HG03175 (cell line): ENCODE measurements around the gene ZFP90.
A peak's percentile ranks its signal among the peaks of the same experiment; 100 is the strongest.
"Not testable (repeated sequence)": the region's sequence is repeated elsewhere in the genome, so short reads cannot be mapped to it uniquely, and the experiment has no call there.

Source experiments
- ATAC-seq: cut with Tn5 transposase; IDR thresholded peaks from one replicate; pipeline ENCODE4 v1.9.1; 2021; ENCODE audit warnings: mild to moderate bottlenecking, moderate library complexity; ENCODE audit not compliant: unreplicated experiment

ZFP90 gene

DNA sequence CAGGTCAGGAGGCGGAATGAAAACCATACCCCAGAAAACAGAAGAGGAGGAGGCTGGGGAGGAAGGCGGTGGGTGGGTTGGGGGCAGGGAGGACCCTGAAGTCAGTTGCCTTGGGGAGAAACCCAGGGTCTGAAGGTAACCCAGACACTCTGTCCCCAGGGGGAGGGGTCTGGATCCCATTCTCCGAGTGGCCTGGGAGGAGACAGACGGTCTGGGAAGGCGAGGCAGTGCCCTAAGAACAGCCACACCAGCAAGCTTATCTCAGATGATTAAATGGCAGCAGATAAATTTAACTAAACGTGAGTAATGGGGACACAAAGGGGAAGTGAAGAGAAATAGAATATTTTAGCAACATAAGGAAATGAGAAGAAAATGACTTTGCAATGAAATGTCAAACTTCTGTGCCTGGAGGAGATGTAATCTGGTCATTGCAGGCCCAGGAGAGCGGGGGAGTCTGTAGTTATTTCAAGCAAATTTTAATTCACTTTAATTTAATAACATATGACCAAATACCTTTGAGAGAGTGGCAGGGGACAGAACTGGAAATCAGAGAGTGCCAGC is 21.4 kb upstream of the ZFP90 start:
- ATAC-seq = no peak

DNA sequence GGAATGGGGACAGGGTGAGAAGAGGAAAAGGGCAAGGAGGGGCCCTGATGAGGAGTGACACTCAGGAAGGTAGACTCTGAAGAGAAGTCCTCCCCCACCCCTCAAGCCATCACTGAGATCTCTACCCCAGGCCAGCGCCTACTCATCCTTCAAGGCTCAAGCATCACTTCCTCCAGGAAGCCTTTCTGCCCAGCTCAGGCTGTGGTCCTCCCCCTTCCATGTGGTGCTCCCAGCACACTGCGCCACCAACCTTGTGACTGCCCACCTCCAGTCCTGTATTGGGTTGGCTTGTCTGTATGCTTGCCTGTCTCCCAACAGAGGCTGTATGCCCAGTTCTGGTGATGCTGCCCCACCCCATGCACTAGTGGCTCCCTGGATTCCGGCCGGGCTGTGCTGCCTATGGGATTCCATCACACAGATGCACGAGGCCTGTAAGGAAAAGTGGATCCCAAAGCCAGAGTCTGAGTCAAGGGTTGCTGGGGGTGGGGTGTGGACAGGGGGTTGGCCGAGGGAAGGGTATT is 19.8 kb upstream of the ZFP90 start:
- no peak for ATAC-seq

DNA sequence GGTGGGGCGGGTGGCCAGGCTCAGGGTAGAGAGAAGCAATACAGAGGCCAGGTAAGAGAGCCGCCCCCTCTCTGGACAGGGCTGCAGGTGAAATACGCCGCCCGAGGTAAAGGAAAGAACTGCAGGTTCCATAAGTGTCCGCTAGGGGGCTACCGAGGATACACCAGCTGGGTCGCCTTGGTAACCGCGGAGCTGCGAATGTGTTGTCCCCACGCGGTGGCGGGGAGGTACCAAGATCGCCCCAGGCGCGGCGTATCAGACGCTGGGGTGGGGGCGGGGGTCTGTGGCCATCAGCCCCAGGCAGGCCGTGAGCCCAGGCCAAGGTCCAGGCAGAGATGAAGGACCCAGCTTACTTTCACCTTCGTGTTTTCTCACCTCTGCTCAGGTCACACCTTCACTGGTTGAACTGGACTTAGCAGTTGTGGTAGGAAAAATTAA is 18.4 kb upstream of the ZFP90 start:
- ATAC-seq = peak; percentile 91

DNA sequence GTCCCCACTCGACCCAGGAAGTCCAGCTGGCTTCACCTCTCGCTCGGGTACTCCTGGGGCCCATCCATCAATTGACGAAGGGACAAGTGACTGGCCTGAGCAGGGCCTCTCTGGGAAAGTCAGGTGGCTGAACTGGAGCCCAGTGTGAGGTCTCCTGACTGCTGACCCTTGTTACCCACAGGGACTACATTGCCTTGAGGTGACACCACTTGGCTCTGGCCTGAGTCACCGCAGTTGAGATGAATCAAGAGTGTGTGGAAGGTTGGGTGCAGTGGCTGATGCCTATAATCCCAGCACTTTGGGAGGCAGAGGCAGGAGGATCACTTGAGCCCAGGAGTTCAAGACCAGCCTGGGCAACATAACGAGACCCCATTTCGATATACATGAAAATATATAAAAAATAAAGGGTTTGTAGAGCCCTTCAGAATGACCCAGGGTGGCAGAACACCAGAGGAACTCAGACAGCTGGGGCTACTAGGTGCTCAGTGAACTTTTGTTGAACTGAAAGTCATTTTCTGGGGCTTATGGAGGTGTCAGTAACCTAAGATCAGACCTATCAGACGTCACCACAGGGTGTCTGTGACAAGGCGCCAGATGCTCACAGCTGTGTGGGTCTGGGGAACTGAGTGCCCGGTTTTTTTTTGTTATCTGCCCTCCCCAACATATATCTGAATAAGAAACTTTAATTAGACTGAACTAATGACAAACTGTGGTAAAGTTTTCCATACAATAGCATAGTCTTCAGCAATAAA is 14.8 kb upstream of the ZFP90 start:
- ATAC-seq = no peak

DNA sequence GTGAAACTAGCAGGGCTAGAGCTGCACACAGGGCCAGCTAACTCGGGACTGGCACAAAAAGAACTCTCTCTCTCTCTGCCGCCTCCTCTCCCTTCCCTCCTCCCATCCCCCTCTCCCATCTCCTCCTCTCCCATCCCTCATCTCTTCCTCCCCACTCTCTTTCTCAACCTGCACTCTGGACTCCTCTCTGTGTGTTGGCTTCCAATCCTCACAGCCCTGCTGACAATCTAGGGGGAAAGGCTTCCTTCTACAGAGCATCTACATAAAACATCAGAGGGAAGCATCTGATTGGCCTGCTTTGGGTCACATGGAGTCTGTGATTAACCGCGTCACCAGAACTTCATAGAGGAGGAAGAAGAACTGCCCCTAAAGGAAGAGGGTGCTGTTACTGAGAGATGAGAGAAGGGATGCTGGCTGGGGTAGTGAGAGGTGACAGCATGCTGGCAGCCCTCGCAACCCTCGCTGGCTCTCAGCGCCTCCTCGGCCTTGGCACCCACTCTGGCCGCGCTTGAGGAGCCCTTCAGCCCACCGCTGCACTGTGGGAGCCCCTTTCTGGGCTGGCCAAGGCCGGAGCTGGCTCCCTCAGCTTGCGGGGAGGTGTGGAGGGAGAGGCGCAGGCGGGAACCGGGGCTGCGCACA is 12.8 kb upstream of the ZFP90 start:
- no peak for ATAC-seq

DNA sequence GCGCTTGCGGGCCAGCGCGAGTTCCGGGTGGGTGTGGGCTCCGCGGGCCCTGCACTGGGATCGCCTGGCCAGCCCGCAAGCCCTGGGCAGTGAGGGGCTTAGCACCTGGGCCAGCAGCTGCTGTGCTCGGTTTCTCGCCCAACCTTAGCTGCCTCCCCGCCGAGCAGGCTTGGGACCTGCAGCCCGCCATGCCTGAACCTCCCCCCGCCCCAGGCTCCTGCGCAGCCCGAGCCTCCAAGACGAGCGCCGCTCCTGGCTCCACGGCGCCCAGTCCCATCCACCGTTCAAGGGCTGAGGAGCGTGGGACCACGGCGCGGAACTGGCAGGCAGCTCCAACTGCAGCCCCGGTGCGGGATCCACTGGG is 12.3 kb upstream of the ZFP90 start:
- ATAC-seq = no peak

DNA sequence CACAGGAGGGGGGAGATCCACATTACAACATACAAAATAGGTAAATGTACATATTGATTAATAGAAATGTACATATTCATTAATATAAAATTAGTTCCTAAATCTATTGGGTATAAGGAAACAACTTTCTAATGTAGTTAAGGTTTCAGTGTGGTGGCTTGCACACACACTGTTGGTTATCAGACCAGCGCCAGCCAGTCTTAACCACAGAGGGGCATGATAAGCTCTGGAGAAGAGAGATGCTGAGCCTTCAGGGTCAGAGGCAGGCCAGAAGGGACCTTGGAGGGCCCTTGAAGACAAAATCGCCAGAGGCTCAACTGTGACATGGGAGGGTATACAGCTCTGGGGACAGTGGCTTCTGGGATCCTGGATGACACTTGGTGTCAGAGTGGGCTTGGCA is 10.9 kb upstream of the ZFP90 start:
- peak; percentile 4 for ATAC-seq

- peak; percentile 81 for ATAC-seq
Observed at GRCh38 chr16:68528686-68529379, 10.3 kb upstream of the ZFP90 start.

GRCh38 chr16:68529608-68529930 is 9.5 kb upstream of the ZFP90 start:
- peak; percentile 13 for ATAC-seq

DNA sequence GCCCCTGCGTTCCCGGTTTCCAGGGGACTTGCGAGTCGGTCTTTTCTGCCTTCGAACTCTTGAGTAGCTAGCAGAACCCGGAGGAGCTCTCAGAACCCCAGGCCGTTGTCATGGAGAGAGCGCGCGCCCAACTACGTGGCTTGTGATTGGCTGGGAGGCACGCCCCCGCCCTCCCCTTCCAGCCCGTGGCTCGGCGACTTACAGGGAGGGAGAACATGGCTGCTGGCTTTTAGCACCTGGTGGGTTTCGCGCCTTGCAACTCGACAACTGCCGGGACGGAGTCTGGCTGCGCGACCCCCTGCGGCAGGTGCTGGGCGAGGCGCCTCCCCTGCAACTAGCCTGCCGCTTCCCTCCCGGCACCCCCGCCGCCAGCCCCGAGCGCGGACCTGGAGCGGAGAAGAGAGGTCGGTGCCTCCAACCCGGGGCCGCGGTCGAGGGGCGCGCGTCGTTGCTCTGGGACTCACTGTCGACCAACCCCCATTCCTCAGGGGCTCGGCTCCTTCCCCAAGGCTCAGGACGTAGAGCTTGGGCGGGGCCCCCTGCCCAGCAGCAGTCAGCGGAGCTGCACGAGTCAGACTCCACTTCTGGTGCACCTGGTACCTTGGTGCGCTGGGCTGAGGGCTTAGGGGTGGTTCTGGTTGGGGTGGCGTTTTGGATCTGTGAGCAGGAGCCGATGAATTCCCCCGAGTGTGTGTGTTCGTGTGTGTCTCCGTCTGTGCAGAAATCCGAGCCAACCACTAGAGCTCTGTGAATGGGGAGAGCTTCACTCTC is 9.0 kb upstream of the ZFP90 start:
- peak; percentile 87 for ATAC-seq

DNA sequence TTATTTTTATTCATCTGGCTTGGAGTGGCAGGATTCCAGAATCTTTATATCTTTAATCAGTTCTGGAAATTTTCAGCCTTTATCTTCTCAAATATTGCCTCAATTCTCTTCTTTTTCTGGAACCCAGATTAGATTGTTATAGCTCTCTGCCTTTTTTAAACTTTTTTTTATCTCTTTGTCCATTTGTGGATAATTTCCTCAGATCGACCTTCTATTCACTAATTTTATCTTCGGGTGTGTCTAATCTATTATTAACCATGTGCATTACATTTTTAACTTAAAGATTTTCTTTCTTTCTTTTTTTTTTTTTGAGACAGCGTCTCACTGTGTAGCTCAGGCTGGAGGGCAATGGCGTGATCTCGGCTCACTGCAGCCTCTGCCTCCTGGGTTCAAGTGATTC is 5.2 kb upstream of the ZFP90 start:
- ATAC-seq = no peak

GRCh38 chr16:68535331-68535730 is 3.8 kb upstream of the ZFP90 start:
- ATAC-seq = no peak

DNA sequence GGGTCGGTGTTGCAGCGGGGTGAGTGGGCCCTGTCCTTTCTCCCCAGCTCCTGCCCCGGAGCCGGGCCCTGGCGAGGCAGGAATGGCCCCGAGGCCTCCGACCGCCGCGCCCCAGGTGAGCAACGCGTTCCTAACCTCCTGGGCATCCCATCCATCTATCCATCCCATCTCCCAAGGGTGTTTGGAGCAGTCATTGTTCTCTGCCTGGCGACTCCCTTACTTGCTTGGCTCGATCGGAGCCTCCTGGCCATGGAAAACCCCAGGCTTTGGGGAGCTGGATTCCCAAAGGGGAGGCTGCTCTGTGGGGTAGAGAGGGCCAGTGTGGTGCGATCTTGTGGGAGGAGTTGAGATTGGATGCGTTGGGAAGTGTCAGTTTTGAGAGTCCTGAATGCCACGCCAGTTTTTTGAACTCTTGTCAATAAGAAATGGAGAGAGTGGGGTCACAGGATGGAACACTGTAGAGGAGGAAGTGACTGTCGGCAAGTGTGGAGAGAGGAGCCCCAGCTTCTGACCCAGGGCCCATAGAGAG is 684 bp downstream of the ZFP90 start:
- peak; percentile 17 for ATAC-seq

GRCh38 chr16:68548947-68549346 is 9.9 kb downstream of the ZFP90 start:
- no peak for ATAC-seq

DNA sequence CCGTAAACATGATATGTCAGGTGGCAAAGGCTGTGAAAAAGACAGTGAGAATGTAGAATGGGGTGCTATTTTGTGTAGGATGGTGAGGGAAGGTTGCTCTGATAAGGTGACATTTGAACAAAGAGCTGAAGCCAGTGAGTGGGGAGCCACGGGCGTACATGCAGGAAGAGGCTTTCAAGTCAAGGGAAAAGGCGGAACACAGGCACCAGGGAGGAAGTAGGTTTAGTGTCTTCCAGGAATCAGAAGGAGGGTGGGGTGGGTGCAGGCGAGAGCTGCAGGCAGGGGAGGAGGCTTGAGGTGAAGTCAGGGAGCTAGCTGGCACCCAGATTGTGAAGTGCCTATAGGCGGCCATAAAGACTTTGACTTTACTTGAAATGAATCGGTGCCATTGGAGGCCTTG is 14.1 kb downstream of the ZFP90 start:
- ATAC-seq = no peak

- not testable (repeated sequence) for ATAC-seq
Observed at GRCh38 chr16:68560341-68560740, 21.2 kb downstream of the ZFP90 start.

GRCh38 chr16:68563631-68564381 is 24.7 kb downstream of the ZFP90 start:
- no peak for ATAC-seq

DNA sequence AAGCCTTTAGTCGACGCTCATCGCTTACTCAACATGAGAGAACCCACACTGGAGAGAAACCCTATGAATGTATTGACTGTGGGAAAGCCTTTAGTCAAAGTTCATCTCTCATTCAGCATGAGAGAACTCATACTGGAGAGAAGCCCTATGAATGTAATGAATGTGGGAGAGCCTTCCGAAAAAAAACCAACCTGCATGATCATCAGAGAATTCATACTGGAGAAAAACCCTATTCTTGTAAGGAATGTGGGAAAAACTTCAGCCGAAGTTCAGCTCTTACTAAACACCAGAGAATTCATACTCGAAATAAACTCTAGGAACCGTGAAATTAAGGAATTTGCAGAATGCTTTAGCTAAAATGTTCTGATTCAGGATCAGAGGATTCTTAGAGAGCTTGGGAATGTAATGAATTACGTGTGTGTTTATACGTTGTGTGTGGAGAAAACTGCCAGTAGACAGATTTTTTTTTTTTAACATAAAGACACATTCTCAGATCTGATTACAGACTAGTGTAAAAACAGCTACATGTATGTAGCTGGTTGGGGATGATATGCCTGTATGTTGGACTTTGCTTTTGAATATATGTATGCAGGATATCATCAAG is 25.4 kb downstream of the ZFP90 start:
- no peak for ATAC-seq

GRCh38 chr16:68574479-68574878 is 35.4 kb downstream of the ZFP90 start:
- no peak for ATAC-seq

GRCh38 chr16:68575082-68575481 is 36.0 kb downstream of the ZFP90 start:
- no peak for ATAC-seq
